Keratinocyte (primary cell): ENCODE measurements around the gene LENG8. TPM values are rescaled to one million over a fixed set of nuclear protein-coding genes. Genes with fewer than 3 reads are reported as not detected.

ENCODE experiments used
- DNase-seq: peaks from one replicate; pipeline ENCODE4 v3.0.0-alpha.2; 2011; ENCODE audit warnings: low read depth, missing footprints, low spot score
- FAIRE-seq: peaks from 2 replicates; lab custom pipeline; 2011; peaks lifted over from hg19 to GRCh38; lab: Jason Lieb, UNC
- H2AFZ ChIP-seq: 2 replicates; pipeline ENCODE4 v1.6.0; 2012; ENCODE audit warnings: low read length, control low read depth, inconsistent platforms; ENCODE audit not compliant: control insufficient read depth
- H3K27ac ChIP-seq: 2 replicates; pipeline ENCODE4 v1.5.1; 2011; ENCODE audit warnings: low read length; ENCODE audit not compliant: control insufficient read depth, insufficient read depth
- H3K27me3 ChIP-seq: 3 replicates; pipeline ENCODE4 v1.6.0; 2011; ENCODE audit warnings: low read length; ENCODE audit not compliant: control insufficient read depth, insufficient read depth; ENCODE audit errors: extremely low read depth
- H3K36me3 ChIP-seq, 2 experiments: 2 replicates in 1 of 2; 3 replicates in 1 of 2; pipeline ENCODE4 v1.5.1; 2011; ENCODE audit warnings: low read length in 2 of 2, mild to moderate bottlenecking in 1 of 2; ENCODE audit not compliant: control insufficient read depth in 2 of 2, insufficient read depth in 2 of 2; ENCODE audit errors: extremely low read depth in 1 of 2
- H3K4me1 ChIP-seq: 3 replicates; pipeline ENCODE4 v1.5.1; 2011; ENCODE audit warnings: low read length; ENCODE audit not compliant: control insufficient read depth, insufficient read depth; ENCODE audit errors: extremely low read depth
- H3K4me2 ChIP-seq: 3 replicates; pipeline ENCODE4 v1.6.0; 2011; ENCODE audit warnings: low read depth, low read length; ENCODE audit not compliant: control insufficient read depth, insufficient read depth; ENCODE audit errors: extremely low read depth
- H3K4me3 ChIP-seq, 3 experiments: fragments of 200-600 bp in 1 of 3; sonication (generic) in 1 of 3; 2 replicates in 2 of 3; 3 replicates in 1 of 3; pipeline ENCODE4 v1.5.1; 2011 to 2016; ENCODE audit warnings: low read length in 3 of 3, mild to moderate bottlenecking in 3 of 3, control low read depth in 2 of 3, inconsistent platforms in 1 of 3, low read depth in 1 of 3, mixed read lengths in 1 of 3, mixed run types in 1 of 3, moderate library complexity in 1 of 3; ENCODE audit not compliant: control insufficient read depth in 2 of 3, insufficient read depth in 2 of 3; ENCODE audit errors: extremely low read depth in 1 of 3
- H3K79me2 ChIP-seq: 2 replicates; pipeline ENCODE4 v1.6.0; 2012; ENCODE audit warnings: low read length; ENCODE audit not compliant: control insufficient read depth, insufficient read depth
- H3K9ac ChIP-seq: 3 replicates; pipeline ENCODE4 v1.6.0; 2011; ENCODE audit warnings: low read length; ENCODE audit not compliant: control insufficient read depth, insufficient read depth; ENCODE audit errors: extremely low read depth
- H3K9me1 ChIP-seq: 3 replicates; pipeline ENCODE4 v1.6.0; 2011; ENCODE audit warnings: low read length; ENCODE audit not compliant: control insufficient read depth, insufficient read depth; ENCODE audit errors: extremely low read depth
- H3K9me3 ChIP-seq: 2 replicates; pipeline ENCODE4 v1.5.1; 2012; ENCODE audit warnings: low read depth, low read length; ENCODE audit not compliant: control insufficient read depth
- H4K20me1 ChIP-seq: 3 replicates; pipeline ENCODE4 v1.6.0; 2011; ENCODE audit warnings: low read length; ENCODE audit not compliant: control insufficient read depth, insufficient read depth; ENCODE audit errors: extremely low read depth
- CTCF ChIP-seq, 3 experiments: IDR thresholded peaks in 1 of 3; conservative IDR thresholded peaks in 1 of 3; optimal IDR thresholded peaks in 1 of 3; 2 replicates in 2 of 3; 3 replicates in 1 of 3; pipeline versions ENCODE3 to v1.5.1; 2011; ENCODE audit warnings: low read length in 3 of 3, mild to moderate bottlenecking in 3 of 3, moderate library complexity in 2 of 3, control low read depth in 1 of 3, inconsistent platforms in 1 of 3; ENCODE audit not compliant: insufficient read depth in 2 of 3; ENCODE audit errors: extremely low read depth in 1 of 3
- EZH2 ChIP-seq: IDR thresholded peaks from one replicate; pipeline ENCODE4 v1.6.1; 2012; ENCODE audit warnings: inconsistent platforms, mild to moderate bottlenecking, low read length, moderate library complexity
- dilution Hi-C: fragments of 300-500 bp; cut with MboI; formaldehyde crosslinking; loops from one replicate; pipeline ENCODE4 v1.7.0; 2020; ENCODE audit warnings: low sequenced_read_pairs; ENCODE audit not compliant: extremely low pct_ligation_motif_present
- polyA plus RNA-seq, 5 experiments: library from polyadenylated mRNA; depleted of rRNA in 3 of 5; stranded (reverse) in 3 of 5; stranded (forward) in 1 of 5; unstranded in 1 of 5; fragments of >200 nt; gene quantifications; 1 replicate in 1 of 5; 2 replicates in 3 of 5; 3 replicates in 1 of 5; pipeline versions ENCODE4 v1.2.1 to v1.2.3, GENCODE V29; 2011 to 2012; ENCODE audit warnings: missing spikeins in 2 of 5, low read depth in 1 of 5, low replicate concordance in 1 of 5

LENG8 gene
- polyA plus RNA-seq, 1 donor (not counting 4 experiments of a cell fraction or from before 2014, with no cell fraction given), result 29.4 TPM

- Histone ChIP-seq H3K4me1 (peaks cover 7% of the 10 kb centered on the region), H3K9ac (peak overlapping the region; percentile 74), H3K27ac (peak overlapping the region; percentile 87), H4K20me1 (peaks cover 10% of the 10 kb centered on the region), H2AFZ (no peak overlapping the region), H3K36me3 (peaks cover 13 to 28% of the 10 kb centered on the region in 2 experiments), H3K4me2 (peak overlapping the region; percentile 77), H3K9me3 (no peaks in the 10 kb centered on the region), H3K27me3 (no peaks in the 10 kb centered on the region), H3K4me3 (peak overlapping the region; percentile 48 to 72 (median 60)), H3K9me1 (no peaks in the 10 kb centered on the region), H3K79me2 (peaks cover 38% of the 10 kb centered on the region)
- no peak for FAIRE-seq
- no peak for DNase-seq
- no peak for TF ChIP-seq EZH2
- TF ChIP-seq CTCF (optimal IDR thresholded peaks at IDR 0.05 in 1 of 3, IDR thresholded peaks at IDR 0.05 in 1 of 3, conservative IDR thresholded peaks at IDR 0.05 in 1 of 3; ENCODE audit: extremely low read depth in 1 of 3, insufficient read depth in 2 of 3, low read length in 3 of 3), result peak; percentile 10 to 49 (median 28)
- dilution Hi-C loops, result no loop called here
Observed at GRCh38 chr19:54462655-54463530, 13.9 kb downstream of the LENG8 start.

DNA sequence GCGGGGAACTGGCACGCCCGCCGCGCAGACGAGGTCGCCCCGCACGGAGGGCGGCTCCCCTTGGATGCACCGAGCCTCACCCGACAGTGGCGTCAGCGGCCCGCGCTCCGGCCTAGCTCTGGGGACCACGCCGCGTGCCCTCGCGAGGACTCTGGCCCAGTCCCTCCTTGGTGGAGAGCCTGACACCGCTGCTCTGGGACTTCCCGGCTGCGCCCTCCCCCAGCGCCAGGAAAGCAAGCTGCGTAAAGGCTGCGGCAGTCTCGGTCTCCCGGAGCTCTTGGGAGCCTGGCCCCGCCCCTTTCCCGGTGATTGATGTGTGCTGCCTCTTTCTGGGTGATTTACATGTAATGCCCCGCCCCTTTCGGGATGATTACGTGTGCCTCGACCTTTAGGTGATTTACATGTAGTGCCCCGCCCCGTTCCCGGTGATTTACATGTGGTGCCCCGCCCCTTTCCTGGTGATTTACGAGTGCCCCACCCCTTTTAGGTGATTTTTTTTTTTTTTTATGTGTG lies 14.6 kb downstream of the LENG8 start, which contains the start of gene LENG9:
Gene LENG9 (minus strand): TSS at position 248 of the 513 bp plus-strand sequence. CDS start 252 bp downstream, outside the sequence.
- dilution Hi-C loops, result no loop called here
- peak within 1 kb of the TSS; percentile 60 to 79 (median 73) for H3K4me3 ChIP-seq
- H3K9me3 ChIP-seq, result no peaks in the 10 kb centered on the region
- peaks cover 7% of the 10 kb centered on the region for H3K4me1 ChIP-seq
- DNase-seq (no peak), FAIRE-seq (peak; percentile 87)
- H3K27me3 ChIP-seq, result no peaks in the 10 kb centered on the region
- peak within 1 kb of the TSS; percentile 60 for H2AFZ ChIP-seq
- peak within 1 kb of the TSS; percentile 75 for H3K9ac ChIP-seq
- H3K36me3 ChIP-seq, result peaks cover 6 to 22% of the 10 kb centered on the region in 2 experiments
- peak within 1 kb of the TSS; percentile 77 for H3K4me2 ChIP-seq
- H4K20me1 ChIP-seq, result peaks cover 5% of the 10 kb centered on the region
- no peaks in the 10 kb centered on the region for H3K9me1 ChIP-seq
- TF ChIP-seq CTCF (optimal IDR thresholded peaks at IDR 0.05 in 1 of 3, IDR thresholded peaks at IDR 0.05 in 1 of 3, conservative IDR thresholded peaks at IDR 0.05 in 1 of 3; ENCODE audit: extremely low read depth in 1 of 3, insufficient read depth in 2 of 3, low read length in 3 of 3), result no peak
- TF ChIP-seq EZH2, result no peak
- H3K27ac ChIP-seq, result peak within 1 kb of the TSS; percentile 87
- peaks cover 31% of the 10 kb centered on the region for H3K79me2 ChIP-seq
